Activated naive CD8-positive, alpha-beta T cell treated with anti-CD3 and anti-CD28 coated beads, Interleukin-2, amount 50 U/mL, for 24 hours (primary cell): ENCODE results near the gene ZSCAN5B.

Experiments
- ATAC-seq: fragments of 150-1000 bp; cut with Tn5 transposase; one replicate; pipeline ENCODE4 v1.10.0; 2021
- DNase-seq: peaks from one replicate; pipeline ENCODE4 v3.0.0; 2021
- H3K27ac Mint-ChIP-seq: one replicate; pipeline ENCODE4 v1.8.0; 2021; ENCODE audit warnings: mild to moderate bottlenecking, mixed read lengths
- H3K27me3 Mint-ChIP-seq: one replicate; pipeline ENCODE4 v1.8.0; 2021; ENCODE audit warnings: mixed read lengths
- H3K36me3 Mint-ChIP-seq: one replicate; pipeline ENCODE4 v1.8.0; 2021; ENCODE audit warnings: low read depth, mixed read lengths
- H3K4me1 Mint-ChIP-seq: one replicate; pipeline ENCODE4 v1.8.0; 2021; ENCODE audit warnings: mixed read lengths
- H3K4me3 Mint-ChIP-seq: one replicate; pipeline ENCODE4 v1.8.0; 2021; ENCODE audit warnings: mild to moderate bottlenecking, moderate library complexity, mixed read lengths
- H3K9me3 Mint-ChIP-seq: one replicate; pipeline ENCODE4 v1.8.0; 2021; ENCODE audit warnings: mixed read lengths

ZSCAN5B gene

DNA sequence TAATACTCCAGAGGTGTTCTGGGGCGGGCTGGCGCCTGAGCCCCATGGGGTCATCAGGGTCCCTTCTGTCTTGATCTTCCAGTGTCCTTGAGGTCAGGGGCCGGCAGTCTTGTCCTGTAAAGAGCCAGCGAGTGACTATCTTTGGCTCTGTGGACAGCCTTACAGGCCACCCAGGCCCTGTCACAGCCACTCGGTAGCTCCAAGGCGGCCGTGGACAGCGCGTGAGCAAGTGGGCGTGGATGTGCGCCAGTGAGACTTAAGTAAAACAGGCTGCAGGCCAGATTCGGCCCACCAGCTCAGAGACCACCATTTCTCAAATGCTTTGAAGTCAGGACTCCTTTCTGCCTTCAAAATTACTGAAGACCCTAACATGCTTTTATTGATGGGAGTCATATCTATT is 52.8 kb downstream of the ZSCAN5B start:
- Mint-ChIP-seq H3K9me3 (no peaks in the 10 kb centered on the region), H3K27me3 (no peaks in the 10 kb centered on the region), H3K4me1 (peaks cover 32% of the 10 kb centered on the region), H3K36me3 (peaks cover 12% of the 10 kb centered on the region), H3K4me3 (no peak overlapping the region), H3K27ac (no peak overlapping the region)
- ATAC-seq (no peak), DNase-seq (no peak)

DNA sequence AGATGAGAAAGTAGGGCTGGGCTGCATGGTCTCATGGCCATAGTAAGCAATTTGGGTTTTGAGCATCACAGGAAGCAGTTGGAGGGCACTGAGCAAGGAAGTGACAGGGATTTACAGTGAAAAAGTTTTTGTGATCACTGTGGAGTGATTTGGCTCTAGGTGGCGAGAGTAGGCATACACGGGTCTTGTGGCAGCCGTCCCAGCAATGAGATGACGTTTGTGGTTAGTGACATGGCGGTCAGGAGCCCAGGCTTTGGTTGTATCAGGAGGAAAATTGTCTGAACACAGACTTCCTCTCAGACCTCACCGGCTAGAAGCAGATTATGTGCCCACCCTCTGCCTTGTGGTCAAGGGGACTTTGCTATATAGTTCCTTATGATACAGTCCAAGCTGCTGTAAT is 53.2 kb downstream of the ZSCAN5B start:
- Mint-ChIP-seq H3K4me3 (no peak overlapping the region), H3K27ac (peak overlapping the region; percentile 7)

GRCh38 chr19:56142897-56143434 is 54.6 kb downstream of the ZSCAN5B start:
- Mint-ChIP-seq H3K27ac (peak overlapping the region; percentile 41), H3K27me3 (no peaks in the 10 kb centered on the region), H3K4me3 (peak overlapping the region; percentile 81), H3K9me3 (no peaks in the 10 kb centered on the region), H3K36me3 (peaks cover 1% of the 10 kb centered on the region), H3K4me1 (peaks cover 38% of the 10 kb centered on the region)
- ATAC-seq (no peak), DNase-seq (no peak)

More for the DNA sequence above, 53.2 kb downstream of the ZSCAN5B start:
- no peak for ATAC-seq
- Mint-ChIP-seq H3K36me3 (peaks cover 8% of the 10 kb centered on the region), H3K4me1 (peaks cover 36% of the 10 kb centered on the region), H3K9me3 (no peaks in the 10 kb centered on the region), H3K27me3 (no peaks in the 10 kb centered on the region)
- no peak for DNase-seq

- no peaks in the 10 kb centered on the region for H3K36me3 Mint-ChIP-seq
- H3K4me1 Mint-ChIP-seq = peaks cover 38% of the 10 kb centered on the region
- peak overlapping the region; percentile 22 for H3K27ac Mint-ChIP-seq
- ATAC-seq = no peak
- peak overlapping the region; percentile 81 for H3K4me3 Mint-ChIP-seq
- no peaks in the 10 kb centered on the region for H3K27me3 Mint-ChIP-seq
- no peak for DNase-seq
- H3K9me3 Mint-ChIP-seq = no peaks in the 10 kb centered on the region
These were observed 55.3 kb downstream of the ZSCAN5B start for GRCh38 chr19:56142087-56142787.

DNA sequence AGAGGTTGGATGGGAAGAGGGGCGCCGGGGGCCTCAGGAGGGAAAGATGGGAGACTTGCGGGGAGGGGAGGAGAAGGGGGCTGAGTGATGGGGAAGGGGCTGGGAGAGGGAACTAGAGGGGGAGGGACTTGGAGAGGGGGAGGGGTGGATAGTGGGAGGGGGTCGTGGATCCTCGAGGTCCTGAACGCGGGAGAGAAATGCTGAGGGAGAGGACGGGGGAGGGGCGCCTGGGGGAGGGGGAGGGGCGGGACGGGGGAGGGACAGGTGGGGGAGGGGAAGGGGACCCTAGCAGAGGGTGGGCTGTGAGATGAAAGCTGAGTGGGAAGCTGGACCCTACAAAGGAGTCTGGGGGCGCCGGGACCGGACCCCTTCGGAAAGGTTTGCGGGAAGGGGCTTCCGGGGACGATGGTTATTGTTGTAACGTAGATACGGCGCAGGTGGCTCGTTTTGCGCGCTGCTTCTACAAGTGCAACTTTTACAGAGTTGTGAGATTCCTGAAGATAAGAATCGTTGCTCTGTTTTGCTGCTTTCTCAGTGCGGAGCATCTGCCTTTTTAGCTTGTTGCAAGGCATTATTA is 56.1 kb downstream of the ZSCAN5B start:
- Mint-ChIP-seq H3K4me1 (peaks cover 38% of the 10 kb centered on the region), H3K4me3 (peak overlapping the region; percentile 90), H3K27ac (peak overlapping the region; percentile 98), H3K36me3 (no peaks in the 10 kb centered on the region), H3K27me3 (no peaks in the 10 kb centered on the region), H3K9me3 (no peaks in the 10 kb centered on the region)
- ATAC-seq (no peak), DNase-seq (no peak)

- H3K27ac Mint-ChIP-seq = peak within 1 kb of the TSS; percentile 98
- no peaks in the 10 kb centered on the region for H3K27me3 Mint-ChIP-seq
- H3K9me3 Mint-ChIP-seq = no peaks in the 10 kb centered on the region
- H3K4me1 Mint-ChIP-seq = peaks cover 38% of the 10 kb centered on the region
- peak; percentile 97 for DNase-seq
- no peaks in the 10 kb centered on the region for H3K36me3 Mint-ChIP-seq
- ATAC-seq = peak; percentile 94
- H3K4me3 Mint-ChIP-seq = peak within 1 kb of the TSS; percentile 90
These were observed 56.8 kb downstream of the ZSCAN5B start, which contains the start of gene ZNF444 for GRCh38 chr19:56140583-56141416. Gene ZNF444 (plus strand): TSS chr19:56141287. CDS start chr19:56146912, 5,625 bp downstream.

- Mint-ChIP-seq H3K4me1 (peaks cover 38% of the 10 kb centered on the region), H3K4me3 (peak overlapping the region; percentile 90), H3K27ac (peak overlapping the region; percentile 98), H3K27me3 (no peaks in the 10 kb centered on the region), H3K36me3 (no peaks in the 10 kb centered on the region), H3K9me3 (no peaks in the 10 kb centered on the region)
- DNase-seq (no peak), ATAC-seq (no peak)
These were observed 57.6 kb downstream of the ZSCAN5B start for GRCh38 chr19:56139847-56140582.
